22Rv1 (cell line): Measurements from ENCODE around the gene NKX2-8.

ENCODE experiments used
- ZFX ChIP-seq: fragments of 450-650 bp; IDR thresholded peaks from 2 replicates; pipeline ENCODE4 v1.6.1; 2017; ENCODE audit warnings: antibody characterized with exemption, borderline replicate concordance
- TF ChIP-seq, protein P1 (sequence below): fragments of 450-650 bp; IDR thresholded peaks from 2 replicates; pipeline ENCODE4 v1.5.1; 2017; ENCODE audit warnings: mild to moderate bottlenecking

DNA sequence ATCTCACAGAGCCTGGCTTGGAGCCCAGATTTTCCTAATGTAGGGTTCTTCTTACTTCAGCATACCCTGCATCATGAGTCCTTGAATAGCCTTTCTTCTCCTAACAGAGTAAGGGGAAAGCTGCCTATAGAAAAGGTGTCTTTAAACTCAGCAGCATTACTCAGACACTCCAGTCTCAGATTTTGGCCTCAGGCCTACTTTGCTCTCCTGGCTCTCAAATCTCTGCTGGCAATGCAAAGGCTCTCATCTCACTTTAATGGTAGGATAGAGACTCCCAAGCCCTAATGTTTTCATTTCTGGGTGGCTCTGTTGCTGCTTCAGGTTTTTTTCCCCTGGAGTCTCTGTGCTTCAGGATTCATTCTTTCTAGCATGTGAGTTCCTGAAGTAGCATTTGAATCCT is 9.1 kb upstream of the NKX2-8 start:
- TF ChIP-seq, protein P1, sequence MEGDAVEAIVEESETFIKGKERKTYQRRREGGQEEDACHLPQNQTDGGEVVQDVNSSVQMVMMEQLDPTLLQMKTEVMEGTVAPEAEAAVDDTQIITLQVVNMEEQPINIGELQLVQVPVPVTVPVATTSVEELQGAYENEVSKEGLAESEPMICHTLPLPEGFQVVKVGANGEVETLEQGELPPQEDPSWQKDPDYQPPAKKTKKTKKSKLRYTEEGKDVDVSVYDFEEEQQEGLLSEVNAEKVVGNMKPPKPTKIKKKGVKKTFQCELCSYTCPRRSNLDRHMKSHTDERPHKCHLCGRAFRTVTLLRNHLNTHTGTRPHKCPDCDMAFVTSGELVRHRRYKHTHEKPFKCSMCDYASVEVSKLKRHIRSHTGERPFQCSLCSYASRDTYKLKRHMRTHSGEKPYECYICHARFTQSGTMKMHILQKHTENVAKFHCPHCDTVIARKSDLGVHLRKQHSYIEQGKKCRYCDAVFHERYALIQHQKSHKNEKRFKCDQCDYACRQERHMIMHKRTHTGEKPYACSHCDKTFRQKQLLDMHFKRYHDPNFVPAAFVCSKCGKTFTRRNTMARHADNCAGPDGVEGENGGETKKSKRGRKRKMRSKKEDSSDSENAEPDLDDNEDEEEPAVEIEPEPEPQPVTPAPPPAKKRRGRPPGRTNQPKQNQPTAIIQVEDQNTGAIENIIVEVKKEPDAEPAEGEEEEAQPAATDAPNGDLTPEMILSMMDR, result no peak
- TF ChIP-seq ZFX, result no peak
